ENCODE data around the gene IL19. TPM values are rescaled to one million over a fixed set of nuclear protein-coding genes. Genes with fewer than 3 reads are reported as not detected.

Gene IL19
- total RNA-seq, 2 experiments from 2014 or later: not detected

GRCh38 chr1:206732508-206732907 is 38.1 kb upstream of the IL19 start:
- Mint-ChIP-seq H3K27me3 (ENCODE audit: low read depth) (no peaks in the 10 kb centered on the region), H3K27ac (no peak overlapping the region), H3K36me3 (ENCODE audit: low read depth) (peaks cover 54% of the 10 kb centered on the region), H3K4me3 (no peak overlapping the region), H3K4me1 (ENCODE audit: low read depth) (peaks cover 65% of the 10 kb centered on the region), H3K9me3 (ENCODE audit: insufficient read depth) (no peaks in the 10 kb centered on the region)
- POLR2A ChIA-PET: no interaction called here
- ATAC-seq: no peak
- CTCF ChIA-PET: interaction anchor here (1.7 to 18.6 kb wide), 7 partner anchors 9 to 250 kb away, joined by 5 to 724 read pairs (median 95); partner anchors contain the start of genes IL10 and IL19
- no peak for DNase-seq

DNA sequence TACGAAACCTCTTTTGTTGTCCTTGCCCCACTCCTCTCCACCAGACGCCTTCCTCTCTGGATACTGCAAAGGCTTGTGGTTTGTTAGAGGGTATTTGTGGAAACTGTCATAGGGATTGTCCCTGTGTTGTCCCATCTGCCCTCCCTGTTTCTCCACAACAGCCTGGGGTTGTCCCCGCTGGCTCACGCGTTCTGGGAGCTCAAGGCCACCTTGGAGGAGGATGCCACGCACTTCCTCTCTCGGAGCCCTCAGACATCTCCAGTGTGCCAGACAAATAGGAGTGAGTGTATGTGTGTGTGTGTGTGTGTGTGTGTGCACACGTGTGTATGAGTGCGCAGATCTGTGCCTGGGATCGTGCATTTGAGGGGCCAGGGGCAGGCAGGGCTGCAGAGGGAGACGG is 37.6 kb upstream of the IL19 start:
- no peak for ATAC-seq
- Mint-ChIP-seq H3K4me1 (ENCODE audit: low read depth) (peaks cover 70% of the 10 kb centered on the region), H3K27me3 (ENCODE audit: low read depth) (no peaks in the 10 kb centered on the region), H3K27ac (peak overlapping the region; percentile 45), H3K36me3 (ENCODE audit: low read depth) (peaks cover 57% of the 10 kb centered on the region), H3K9me3 (ENCODE audit: insufficient read depth) (no peaks in the 10 kb centered on the region), H3K4me3 (no peak overlapping the region)
- DNase-seq: no peak
- POLR2A ChIA-PET: no interaction called here
- CTCF ChIA-PET: interaction anchor here (1.0 to 18.6 kb wide), 10 partner anchors 10 to 249 kb away, joined by 3 to 724 read pairs (median 24); partner anchors contain the start of genes IL10 and IL19

GRCh38 chr1:206734499-206735142 is 36.0 kb upstream of the IL19 start:
- H3K36me3 Mint-ChIP-seq (ENCODE audit: low read depth): peaks cover 50% of the 10 kb centered on the region
- H3K27me3 Mint-ChIP-seq (ENCODE audit: low read depth): no peaks in the 10 kb centered on the region
- ATAC-seq (peak; percentile 28), DNase-seq (peak; percentile 74)
- ChIA-PET CTCF (interaction anchor here (0.7 to 18.6 kb wide), 62 partner anchors 9 to 342 kb away, joined by 3 to 724 read pairs (median 6); partner anchors contain the start of genes DYRK3, FCMR, IL10 and IL19), POLR2A (interaction anchor here (1.0 to 2.0 kb wide), 5 partner anchors 16 to 177 kb away, joined by 3 to 7 read pairs (median 4); no protein-coding TSS in a partner anchor)
- H3K9me3 Mint-ChIP-seq (ENCODE audit: insufficient read depth): no peaks in the 10 kb centered on the region
- peak overlapping the region; percentile 44 for H3K27ac Mint-ChIP-seq
- H3K4me1 Mint-ChIP-seq (ENCODE audit: low read depth): peaks cover 70% of the 10 kb centered on the region
- no peak overlapping the region for H3K4me3 Mint-ChIP-seq

DNA sequence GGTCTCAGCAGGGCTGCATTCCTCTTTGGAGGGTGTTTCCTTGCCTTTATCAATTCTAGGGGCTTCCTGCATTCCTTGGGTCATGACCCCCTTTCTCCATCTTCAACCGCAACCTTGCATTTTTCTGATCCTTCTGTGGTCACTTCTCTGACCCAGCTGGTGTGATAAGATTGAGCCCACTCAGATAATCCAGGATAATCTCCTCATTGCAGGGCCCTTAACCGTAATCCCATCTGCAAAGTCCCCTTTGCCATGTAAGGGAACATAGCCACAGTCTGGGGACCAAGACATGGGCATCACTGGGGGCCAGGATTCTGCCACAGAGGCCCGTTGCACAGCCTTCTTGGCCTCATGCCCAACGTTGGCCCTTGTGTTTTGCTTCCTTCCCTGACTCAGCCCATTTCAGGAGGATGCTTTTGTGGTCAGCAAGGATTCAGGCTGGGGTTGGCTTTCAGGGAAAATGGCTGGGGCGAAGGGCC is 35.0 kb upstream of the IL19 start:
- peaks cover 40% of the 10 kb centered on the region for H3K36me3 Mint-ChIP-seq (ENCODE audit: low read depth)
- CTCF ChIA-PET: interaction anchor here (0.8 to 18.6 kb wide), 33 partner anchors 12 to 341 kb away, joined by 3 to 724 read pairs (median 10); partner anchors contain the start of genes DYRK3, FCMR, IL10 and IL19
- ATAC-seq: no peak
- H3K4me3 Mint-ChIP-seq: no peak overlapping the region
- H3K4me1 Mint-ChIP-seq (ENCODE audit: low read depth): peaks cover 70% of the 10 kb centered on the region
- H3K9me3 Mint-ChIP-seq (ENCODE audit: insufficient read depth): no peaks in the 10 kb centered on the region
- no peaks in the 10 kb centered on the region for H3K27me3 Mint-ChIP-seq (ENCODE audit: low read depth)
- POLR2A ChIA-PET: interaction anchor here (0.6 to 2.0 kb wide), 6 partner anchors 17 to 176 kb away, joined by 3 to 11 read pairs (median 4); no protein-coding TSS in a partner anchor
- DNase-seq: no peak
- H3K27ac Mint-ChIP-seq: no peak overlapping the region

DNA sequence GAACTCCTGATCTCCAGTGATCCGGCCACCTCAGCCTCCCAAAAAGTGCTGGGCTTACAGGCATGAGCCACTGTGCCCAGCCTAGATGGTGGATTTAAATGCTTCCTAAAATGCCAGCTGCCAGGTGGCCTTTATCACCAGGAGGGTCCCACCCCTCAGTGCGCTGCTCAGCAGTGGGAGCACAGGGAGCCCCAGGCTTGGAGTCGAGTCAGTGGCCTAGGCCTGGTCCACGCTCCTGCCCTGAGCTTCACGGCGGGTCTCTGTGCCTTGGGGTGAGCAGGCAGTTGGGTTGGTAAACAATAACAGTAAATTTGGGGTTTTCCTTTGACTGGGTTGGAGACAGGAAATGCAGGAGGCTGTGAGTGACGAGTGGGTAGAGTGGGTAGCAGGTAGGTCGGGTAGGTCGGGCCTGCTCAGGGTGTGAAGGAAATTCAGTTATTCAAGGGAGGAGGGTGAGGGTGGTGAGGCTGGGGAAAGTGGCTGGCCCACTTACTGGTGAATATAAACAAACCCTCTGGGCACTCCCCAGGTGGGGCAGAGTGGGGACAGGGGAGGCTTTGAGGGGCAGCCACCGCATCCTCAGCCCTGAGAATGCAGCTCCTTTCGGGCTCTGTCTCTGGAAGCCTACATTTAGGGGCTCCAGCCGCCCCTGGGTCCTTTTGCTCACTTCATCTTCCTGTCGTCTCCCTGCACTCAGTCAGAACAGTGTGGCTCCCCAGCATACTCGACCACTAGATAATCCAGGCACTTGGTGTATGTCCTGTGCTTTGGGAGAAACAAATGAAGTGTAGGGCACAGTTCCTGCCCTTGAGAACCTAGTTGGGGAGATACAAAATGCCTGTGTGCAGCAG is 33.5 kb upstream of the IL19 start:
- Mint-ChIP-seq H3K4me3 (peak overlapping the region; percentile 19), H3K9me3 (ENCODE audit: insufficient read depth) (no peaks in the 10 kb centered on the region), H3K27me3 (ENCODE audit: low read depth) (no peaks in the 10 kb centered on the region), H3K36me3 (ENCODE audit: low read depth) (peaks cover 31% of the 10 kb centered on the region), H3K4me1 (ENCODE audit: low read depth) (peaks cover 78% of the 10 kb centered on the region), H3K27ac (peak overlapping the region; percentile 62)
- ChIA-PET POLR2A (interaction anchor here (0.6 to 1.9 kb wide), 5 partner anchors 15 to 216 kb away, joined by 3 to 11 read pairs (median 3); no protein-coding TSS in a partner anchor), CTCF (interaction anchor here (1.0 to 18.6 kb wide), 13 partner anchors 12 to 245 kb away, joined by 3 to 724 read pairs (median 26); partner anchors contain the start of genes IL10 and IL19)
- ATAC-seq (peak; percentile 38), DNase-seq (peak; percentile 52)

DNA sequence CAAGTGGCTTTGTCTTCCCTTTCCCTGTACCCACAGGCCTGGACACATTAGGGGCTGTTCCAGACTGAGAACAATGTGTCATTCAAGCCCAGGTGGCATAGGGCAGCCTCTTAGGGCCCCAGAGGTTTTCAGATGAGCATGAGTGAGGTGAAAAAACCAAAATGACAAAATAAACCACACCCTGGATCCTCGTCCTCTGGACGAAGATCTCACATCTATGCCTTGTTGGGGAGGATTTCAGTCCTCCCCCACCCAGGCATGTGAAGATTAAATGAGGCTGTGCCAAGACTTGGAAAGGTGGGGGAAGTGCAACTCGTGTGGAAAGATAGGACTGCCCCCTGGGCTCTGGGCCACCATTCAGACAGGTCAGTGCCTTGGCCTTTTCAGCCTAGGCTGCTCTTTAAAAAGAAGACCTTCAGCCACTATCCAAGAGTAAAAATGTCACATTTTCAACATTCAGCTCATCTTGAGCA is 32.8 kb upstream of the IL19 start:
- Mint-ChIP-seq H3K9me3 (ENCODE audit: insufficient read depth) (no peaks in the 10 kb centered on the region), H3K4me1 (ENCODE audit: low read depth) (peaks cover 85% of the 10 kb centered on the region), H3K27me3 (ENCODE audit: low read depth) (no peaks in the 10 kb centered on the region), H3K27ac (peak overlapping the region; percentile 62), H3K4me3 (no peak overlapping the region), H3K36me3 (ENCODE audit: low read depth) (peaks cover 26% of the 10 kb centered on the region)
- ATAC-seq (peak; percentile 6), DNase-seq (no peak)
- ChIA-PET POLR2A (interaction anchor here (0.6 to 0.8 kb wide), 2 partner anchors 66 to 216 kb away, joined by 3 read pairs; no protein-coding TSS in a partner anchor), CTCF (interaction anchor here (0.7 to 18.6 kb wide), 12 partner anchors 11 to 244 kb away, joined by 3 to 724 read pairs (median 3); partner anchors contain the start of genes FCMR, IL10 and IL19)

DNA sequence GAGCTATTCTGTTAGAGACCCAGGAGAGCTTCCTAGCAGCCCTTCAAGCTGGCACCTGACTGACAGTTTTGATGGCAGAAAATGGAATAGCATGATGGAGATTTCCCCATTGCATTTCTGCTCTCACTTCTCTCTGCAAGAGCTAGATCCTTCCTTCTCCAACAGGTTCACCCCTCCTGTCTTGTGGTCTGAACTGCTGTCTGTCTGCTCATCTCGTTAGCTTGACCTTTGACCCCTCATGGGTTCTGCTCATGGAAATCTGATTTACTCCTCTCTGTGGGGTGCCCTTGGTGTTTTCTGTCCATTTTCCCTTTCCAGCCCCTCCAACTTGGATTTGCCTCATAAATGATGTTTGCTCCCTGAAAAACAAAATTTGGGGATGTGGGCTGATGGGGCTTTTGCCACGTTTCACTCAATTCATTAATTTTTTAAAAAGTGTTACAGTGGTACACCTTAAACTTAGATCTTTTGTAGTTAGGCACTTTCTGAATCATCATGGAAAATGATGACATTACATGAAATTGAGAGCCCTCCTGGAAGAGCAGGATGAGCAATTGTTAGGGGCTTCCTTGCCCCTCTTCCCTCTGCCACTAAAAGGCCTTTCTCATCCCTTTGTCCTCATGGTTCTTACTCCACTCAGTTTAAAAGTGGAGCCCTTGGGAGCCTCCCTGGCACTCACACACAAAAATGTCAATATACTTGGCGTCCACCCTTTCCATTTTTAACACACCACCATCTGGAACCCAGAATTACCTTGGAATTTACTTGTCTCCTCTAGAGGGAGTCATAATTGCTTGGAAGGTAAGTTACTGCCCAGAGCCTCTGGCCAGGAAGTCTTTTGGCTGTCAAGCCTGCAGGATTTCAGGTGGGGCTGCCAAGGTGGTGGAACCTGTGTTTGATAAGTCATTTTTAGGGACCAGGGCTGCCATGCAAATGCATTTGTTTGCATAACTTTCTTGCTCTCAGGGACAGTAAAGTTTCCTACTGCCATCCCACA is 31.9 kb upstream of the IL19 start:
- ChIA-PET POLR2A (interaction anchor here (0.7 to 1.1 kb wide), 3 partner anchors 30 to 70 kb away, joined by 3 read pairs; no protein-coding TSS in a partner anchor), CTCF (interaction anchor here (0.7 to 18.6 kb wide), 26 partner anchors 10 to 243 kb away, joined by 3 to 724 read pairs (median 4); partner anchors contain the start of genes FCMR, IL10 and IL19)
- Mint-ChIP-seq H3K4me1 (ENCODE audit: low read depth) (peaks cover 92% of the 10 kb centered on the region), H3K27ac (peak overlapping the region; percentile 91), H3K27me3 (ENCODE audit: low read depth) (no peaks in the 10 kb centered on the region), H3K9me3 (ENCODE audit: insufficient read depth) (no peaks in the 10 kb centered on the region), H3K36me3 (ENCODE audit: low read depth) (peaks cover 21% of the 10 kb centered on the region), H3K4me3 (no peak overlapping the region)
- ATAC-seq (no peak), DNase-seq (no peak)

DNA sequence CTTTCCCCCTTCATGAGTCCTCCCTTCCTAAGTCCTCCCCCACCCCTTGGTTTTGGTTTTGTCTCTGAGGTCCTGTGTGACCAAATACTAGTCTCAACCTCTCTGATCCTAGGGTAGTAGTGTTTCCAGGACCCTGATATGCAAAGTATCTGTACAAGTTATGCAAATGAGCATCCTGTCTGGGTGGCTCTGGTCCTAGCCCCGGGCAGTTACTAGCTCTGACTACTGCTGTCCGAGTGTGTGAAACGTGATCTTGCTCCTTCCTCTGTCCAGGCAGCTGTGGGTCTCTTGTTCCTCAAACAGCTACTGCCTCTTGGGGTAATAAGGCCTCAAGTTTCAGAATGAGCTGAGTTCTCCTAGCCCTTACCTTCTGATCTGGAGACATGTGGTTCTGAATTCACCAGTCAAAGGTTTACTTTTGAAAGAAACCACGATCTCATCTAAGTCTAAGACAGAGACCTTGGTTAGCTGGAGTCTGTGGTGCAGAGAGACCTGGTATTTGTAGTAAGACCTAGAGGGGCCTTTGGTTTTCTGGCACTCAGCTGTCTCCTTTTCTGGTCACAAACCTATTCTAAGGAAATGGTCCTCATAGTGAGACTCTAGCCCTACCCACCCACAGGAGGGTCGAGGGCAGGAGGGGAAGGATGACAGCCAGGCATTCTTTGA is 31.0 kb upstream of the IL19 start:
- Mint-ChIP-seq H3K9me3 (ENCODE audit: insufficient read depth) (no peaks in the 10 kb centered on the region), H3K36me3 (ENCODE audit: low read depth) (peaks cover 17% of the 10 kb centered on the region), H3K27ac (peak overlapping the region; percentile 91), H3K27me3 (ENCODE audit: low read depth) (no peaks in the 10 kb centered on the region), H3K4me3 (peak overlapping the region; percentile 29), H3K4me1 (ENCODE audit: low read depth) (peaks cover 93% of the 10 kb centered on the region)
- ATAC-seq (peak; percentile 82), DNase-seq (peak; percentile 57)
- POLR2A ChIA-PET: interaction anchor here (0.5 to 1.1 kb wide), 2 partner anchors 29 to 146 kb away, joined by 3 read pairs; no protein-coding TSS in a partner anchor
- CTCF ChIA-PET: interaction anchor here (0.7 to 3.6 kb wide), 32 partner anchors 9 to 243 kb away, joined by 3 to 39 read pairs (median 5); partner anchors contain the start of genes DYRK3, FCMR, IL10 and IL24

DNA sequence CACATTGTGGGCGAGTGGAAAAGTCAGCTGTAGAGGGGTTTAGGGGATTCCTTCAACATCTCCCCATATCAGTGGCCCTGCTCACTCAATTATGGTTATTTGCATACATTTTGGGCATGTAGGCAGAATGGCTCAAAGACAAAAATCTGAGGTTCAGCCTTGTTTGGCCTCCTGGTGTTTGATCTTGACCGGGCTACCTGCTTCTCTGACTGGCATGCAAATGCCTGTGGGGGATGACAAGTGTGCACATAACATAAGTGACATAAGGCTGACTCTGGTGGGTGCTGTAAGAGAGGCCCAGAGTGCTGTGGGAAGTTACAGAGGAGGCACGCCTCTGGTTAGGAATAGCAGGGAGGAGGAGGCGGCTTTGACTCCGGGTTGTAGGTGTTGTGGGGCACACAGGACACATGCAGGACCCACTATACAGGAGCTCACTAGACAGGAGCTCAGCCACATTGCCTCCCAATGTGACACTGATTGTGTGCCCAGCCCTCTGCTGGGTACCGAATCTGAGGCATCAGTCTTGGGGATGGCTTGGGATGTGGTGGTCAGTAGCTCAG is 29.4 kb upstream of the IL19 start:
- POLR2A ChIA-PET: no interaction called here
- CTCF ChIA-PET: interaction anchor here (0.9 to 3.6 kb wide), 8 partner anchors 7 to 171 kb away, joined by 3 to 39 read pairs (median 8); no protein-coding TSS in a partner anchor
- H3K27me3 Mint-ChIP-seq (ENCODE audit: low read depth): peaks cover 3% of the 10 kb centered on the region
- no peak overlapping the region for H3K27ac Mint-ChIP-seq
- no peaks in the 10 kb centered on the region for H3K9me3 Mint-ChIP-seq (ENCODE audit: insufficient read depth)
- H3K4me1 Mint-ChIP-seq (ENCODE audit: low read depth): peaks cover 88% of the 10 kb centered on the region
- no peak overlapping the region for H3K4me3 Mint-ChIP-seq
- peaks cover 9% of the 10 kb centered on the region for H3K36me3 Mint-ChIP-seq (ENCODE audit: low read depth)
- ATAC-seq: no peak
- DNase-seq: no peak

All from activated CD8-positive, alpha-beta T cell treated with anti-CD3 and anti-CD28 coated beads, Interleukin-2, amount 10 ng/mL, durations not matched to agents 7 days and 5 days (primary cell).